BJ (cell line): Measurements from ENCODE around the gene ZNF362. TPM values are rescaled to one million over a fixed set of nuclear protein-coding genes. Genes with fewer than 3 reads are reported as not detected.
A peak's percentile ranks its signal among the peaks of the same experiment; 100 is the strongest.

ENCODE experiments used
- CTCF ChIA-PET: fragments of 350-600 bp; formaldehyde crosslinking; extraction: SDS; loops from one replicate; lab custom pipeline; 2021; ENCODE audit warnings: antibody characterized with exemption, inconsistent platforms; lab: Yijun Ruan, JAX
- POLR2A ChIA-PET: fragments of 300-600 bp; sonication (Branson Sonifier 250); formaldehyde crosslinking; extraction: SDS; loops from one replicate; lab custom pipeline; 2021; ENCODE audit warnings: antibody characterized with exemption; lab: Charles Lee
- DNase-seq: peaks from one replicate; pipeline ENCODE4 v3.0.0-alpha.2; 2011; ENCODE audit warnings: low read depth
- H3K27me3 ChIP-seq: 2 replicates; pipeline ENCODE4 v1.6.0; 2011; ENCODE audit warnings: low read length; ENCODE audit not compliant: control insufficient read depth, insufficient read depth
- H3K36me3 ChIP-seq: 2 replicates; pipeline ENCODE4 v1.5.1; 2011; ENCODE audit warnings: low read length; ENCODE audit not compliant: control insufficient read depth, insufficient read depth
- H3K4me3 ChIP-seq: 2 replicates; pipeline ENCODE4 v1.5.1; 2011; ENCODE audit warnings: low read depth, mild to moderate bottlenecking, control low read depth, low read length
- polyA plus RNA-seq: library from polyadenylated mRNA; depleted of rRNA; stranded (reverse); fragments of >200 nt; gene quantifications from 2 replicates; pipeline ENCODE4 v1.2.3, GENCODE V29; 2011
- TF ChIP-seq, protein P1 (sequence below): IDR thresholded peaks from 2 replicates; pipeline ENCODE4 v1.5.1; 2011; ENCODE audit warnings: low read depth, mild to moderate bottlenecking, control low read depth, inconsistent platforms, low read length, moderate library complexity; ENCODE audit not compliant: insufficient read depth

The ZNF362 gene
- polyA plus RNA-seq, 1 experiment = 14.4 TPM

DNA sequence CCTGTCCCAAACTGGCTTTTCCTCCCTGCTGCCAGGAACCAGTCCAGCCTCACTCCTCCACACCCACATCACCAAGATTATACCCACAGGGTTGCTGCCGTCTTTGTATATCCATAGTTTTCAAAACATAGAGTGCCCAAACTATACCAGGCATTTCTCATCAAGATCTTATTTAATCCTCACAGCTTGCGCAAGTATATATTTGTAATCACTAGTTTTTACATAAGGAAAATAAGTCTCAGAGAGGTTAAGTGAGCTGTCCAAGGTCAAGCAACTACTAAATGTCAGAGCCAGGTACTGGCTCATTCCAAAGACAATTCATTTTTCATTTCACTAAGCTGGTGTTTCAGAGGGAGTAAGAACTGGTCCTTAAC, 34.9 kb upstream of the ZNF362 start:
- CTCF ChIA-PET = interaction anchor here (0.7 to 1.5 kb wide), 2 partner anchors 33 to 77 kb away, joined by 3 to 4 read pairs; no protein-coding TSS in a partner anchor
- no peaks in the 10 kb centered on the region for H3K36me3 ChIP-seq
- POLR2A ChIA-PET = no interaction called here
- TF ChIP-seq, protein P1, sequence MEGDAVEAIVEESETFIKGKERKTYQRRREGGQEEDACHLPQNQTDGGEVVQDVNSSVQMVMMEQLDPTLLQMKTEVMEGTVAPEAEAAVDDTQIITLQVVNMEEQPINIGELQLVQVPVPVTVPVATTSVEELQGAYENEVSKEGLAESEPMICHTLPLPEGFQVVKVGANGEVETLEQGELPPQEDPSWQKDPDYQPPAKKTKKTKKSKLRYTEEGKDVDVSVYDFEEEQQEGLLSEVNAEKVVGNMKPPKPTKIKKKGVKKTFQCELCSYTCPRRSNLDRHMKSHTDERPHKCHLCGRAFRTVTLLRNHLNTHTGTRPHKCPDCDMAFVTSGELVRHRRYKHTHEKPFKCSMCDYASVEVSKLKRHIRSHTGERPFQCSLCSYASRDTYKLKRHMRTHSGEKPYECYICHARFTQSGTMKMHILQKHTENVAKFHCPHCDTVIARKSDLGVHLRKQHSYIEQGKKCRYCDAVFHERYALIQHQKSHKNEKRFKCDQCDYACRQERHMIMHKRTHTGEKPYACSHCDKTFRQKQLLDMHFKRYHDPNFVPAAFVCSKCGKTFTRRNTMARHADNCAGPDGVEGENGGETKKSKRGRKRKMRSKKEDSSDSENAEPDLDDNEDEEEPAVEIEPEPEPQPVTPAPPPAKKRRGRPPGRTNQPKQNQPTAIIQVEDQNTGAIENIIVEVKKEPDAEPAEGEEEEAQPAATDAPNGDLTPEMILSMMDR = no peak
- H3K4me3 ChIP-seq = no peak overlapping the region
- no peak for DNase-seq
- no peaks in the 10 kb centered on the region for H3K27me3 ChIP-seq

DNA sequence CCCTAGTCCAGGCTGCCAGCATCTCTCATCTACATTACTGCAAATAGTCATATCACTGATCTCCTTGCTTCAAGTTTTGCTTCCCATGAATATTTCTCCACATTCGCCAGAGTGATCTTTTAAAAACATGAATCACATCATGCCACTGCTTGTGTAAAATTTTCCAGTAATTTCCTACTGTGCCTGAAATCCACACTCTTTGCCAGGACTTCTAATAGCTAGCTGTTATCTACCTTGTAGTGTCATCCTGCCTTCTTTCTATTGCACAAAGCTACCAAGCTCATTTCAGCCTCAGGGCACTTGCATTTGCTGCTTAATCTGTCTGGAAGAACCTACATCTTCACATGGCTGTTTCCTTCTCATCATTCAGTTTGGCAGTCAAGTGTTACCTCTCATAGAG, 33.9 kb upstream of the ZNF362 start:
- ChIA-PET CTCF (interaction anchor here (1.7 kb wide), 1 partner anchor 14 kb away, joined by 3 read pairs; no protein-coding TSS in a partner anchor), POLR2A (no interaction called here)
- peaks cover 3% of the 10 kb centered on the region; the same call in 1 of the 2 replicates for H3K27me3 ChIP-seq
- H3K4me3 ChIP-seq = no peak overlapping the region
- DNase-seq = no peak
- H3K36me3 ChIP-seq = no peaks in the 10 kb centered on the region
- TF ChIP-seq, protein P1 = no peak

DNA sequence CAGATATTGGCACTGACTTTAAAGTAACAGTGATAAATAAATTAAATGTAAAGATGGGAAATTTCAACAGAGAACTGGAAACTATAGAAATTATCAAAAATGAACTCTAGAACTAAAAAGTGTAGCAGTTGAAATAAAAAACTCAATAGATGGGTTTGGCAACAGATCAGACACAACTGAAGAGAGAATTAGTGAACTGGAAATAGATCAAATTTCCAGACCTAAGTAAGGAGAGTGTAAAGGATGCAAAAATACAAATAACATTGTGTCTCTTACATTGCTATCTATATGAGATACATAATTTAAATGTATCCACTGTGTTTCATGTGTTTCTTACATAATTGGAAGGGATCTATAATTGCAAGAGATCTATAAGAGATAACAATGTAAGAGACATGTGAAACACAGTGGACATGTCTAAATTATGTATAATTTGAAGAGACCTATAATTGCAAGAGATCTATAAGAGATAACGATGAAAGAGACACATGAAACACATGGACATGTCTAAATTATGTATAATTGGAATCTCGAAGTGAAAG, 32.1 kb upstream of the ZNF362 start:
- Histone ChIP-seq H3K4me3 (no peak overlapping the region), H3K27me3 (peaks cover 5% of the 10 kb centered on the region; the same call in 1 of the 2 replicates), H3K36me3 (no peaks in the 10 kb centered on the region)
- no peak for DNase-seq
- CTCF ChIA-PET = interaction anchor here (1.2 kb wide), 1 partner anchor 231 kb away, joined by 5 read pairs; no protein-coding TSS in a partner anchor
- TF ChIP-seq, protein P1 = no peak
- POLR2A ChIA-PET = no interaction called here

DNA sequence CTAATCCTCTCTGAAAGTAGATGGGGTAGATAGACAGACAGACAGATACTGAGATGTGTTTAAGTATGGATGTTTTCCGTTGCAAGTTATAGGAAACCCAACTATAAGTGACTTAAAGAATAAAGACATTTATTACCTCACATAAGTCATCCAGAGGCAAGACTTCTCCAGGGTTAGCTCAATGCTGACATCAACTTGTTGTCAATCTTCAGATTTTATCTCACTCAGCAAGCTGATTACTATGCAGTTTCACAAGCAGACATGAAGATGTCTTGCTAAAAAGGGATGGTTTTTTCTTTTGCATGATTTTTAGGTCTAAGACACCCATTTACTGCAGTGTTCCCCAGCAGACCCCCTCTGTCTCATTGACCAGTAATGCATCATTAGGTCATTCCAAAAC, 30.7 kb upstream of the ZNF362 start:
- DNase-seq = no peak
- TF ChIP-seq, protein P1 = no peak
- Histone ChIP-seq H3K27me3 (peaks cover 5% of the 10 kb centered on the region; the same call in 1 of the 2 replicates), H3K4me3 (no peak overlapping the region), H3K36me3 (no peaks in the 10 kb centered on the region)
- ChIA-PET CTCF (interaction anchor here (1.1 kb wide), 1 partner anchor 44 kb away, joined by 3 read pairs; the partner anchor contains the start of gene TRIM62), POLR2A (no interaction called here)

DNA sequence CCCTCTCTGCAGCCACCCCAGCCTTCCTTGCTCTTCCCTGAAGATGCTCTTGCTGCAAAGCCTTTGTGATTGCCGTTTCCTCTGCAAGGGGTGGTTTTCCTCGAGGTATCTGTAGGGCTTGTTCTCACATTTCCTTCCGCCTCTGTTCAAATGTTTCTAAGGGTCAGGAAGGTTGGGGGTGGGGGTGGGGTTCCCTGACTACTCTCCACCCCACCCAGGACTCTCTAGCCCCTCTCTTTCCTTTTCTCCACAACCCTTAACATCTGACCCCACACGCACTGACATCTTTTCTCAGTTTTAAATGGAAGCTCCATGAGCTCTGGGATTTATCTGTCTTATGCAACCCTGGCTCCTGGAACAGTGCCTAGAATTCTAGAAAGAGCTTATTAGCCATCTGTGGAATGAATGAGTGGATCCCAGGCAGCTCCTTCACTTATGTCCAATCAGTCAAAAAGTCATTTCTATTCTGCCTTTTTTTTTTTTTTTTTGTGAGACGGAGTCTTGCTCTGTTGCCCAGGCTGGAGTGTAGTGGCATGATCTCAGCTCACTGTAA, 27.3 kb upstream of the ZNF362 start:
- ChIA-PET CTCF (interaction anchor here (1.2 to 1.5 kb wide), 4 partner anchors 9 to 139 kb away, joined by 3 to 4 read pairs (median 3); no protein-coding TSS in a partner anchor), POLR2A (interaction anchor here (0.6 kb wide), 4 partner anchors 75 to 307 kb away, joined by 3 to 7 read pairs (median 6); no protein-coding TSS in a partner anchor)
- H3K4me3 ChIP-seq = no peak overlapping the region
- TF ChIP-seq, protein P1 = no peak
- peak; percentile 60 for DNase-seq
- no peaks in the 10 kb centered on the region for H3K36me3 ChIP-seq
- H3K27me3 ChIP-seq = peaks cover 7% of the 10 kb centered on the region; the same call in 1 of the 2 replicates
